Gastrocnemius medialis (tissue), 4 donors: Measurements from ENCODE around the gene TSEN2. TPM values are rescaled to one million over a fixed set of nuclear protein-coding genes. Genes with fewer than 3 reads are reported as not detected.

Experiments
- ATAC-seq, 2 donors: fragments of 150-250 bp; one replicate each; pipeline ENCODE4 v1.9.1; 2016
- DNase-seq, 2 donors: peaks; one replicate each; pipeline ENCODE4 v3.0.0-alpha.2; 2019
- H3K27ac ChIP-seq, 4 donors: fragments of 200-600 bp; sonication (generic); 1 replicate in 1 of 4; 2 replicates in 3 of 4; pipeline ENCODE4 v1.5.1; 2016 to 2018; ENCODE audit warnings: mild to moderate bottlenecking in 2 of 4, moderate library complexity in 1 of 4
- H3K27me3 ChIP-seq, 3 donors: fragments of 200-600 bp; sonication (generic) in 2 of 3; 1 replicate in 1 of 3; 2 replicates in 2 of 3; pipeline versions ENCODE4 v1.5.1 to v1.6.0; 2016 to 2019; ENCODE audit warnings: mild to moderate bottlenecking in 1 of 3, moderate library complexity in 1 of 3
- H3K36me3 ChIP-seq, 2 donors: fragments of 200-600 bp; sonication (generic) in 1 of 2; one replicate each; pipeline ENCODE4 v1.5.1; 2017 to 2018
- H3K4me1 ChIP-seq, 2 donors: fragments of 200-600 bp; sonication (generic) in 1 of 2; one replicate each; pipeline ENCODE4 v1.5.1; 2016 to 2017; ENCODE audit warnings: mild to moderate bottlenecking in 2 of 2
- H3K4me3 ChIP-seq, 4 donors: fragments of 200-600 bp; sonication (generic) in 3 of 4; 1 replicate in 1 of 4; 2 replicates in 3 of 4; pipeline ENCODE4 v1.5.1; 2016 to 2019; ENCODE audit warnings: mild to moderate bottlenecking in 2 of 4
- H3K9me3 ChIP-seq, 3 donors: fragments of 200-600 bp; sonication (generic) in 2 of 3; 1 replicate in 1 of 3; 2 replicates in 2 of 3; pipeline ENCODE4 v1.5.1; 2016 to 2019
- POLR2A ChIP-seq, 2 donors: fragments of 450-650 bp; IDR thresholded peaks; one replicate each; pipeline ENCODE4 v1.6.1; 2017; ENCODE audit warnings: antibody characterized with exemption in 2 of 2, mild to moderate bottlenecking in 2 of 2, moderate library complexity in 2 of 2
- in situ Hi-C, 4 donors: fragments of 200-750 bp; cut with MboI; loops; one replicate each; pipeline versions ENCODE4 v1.15.0 to v1.8.0; 2017; ENCODE audit warnings: low sequenced_read_pairs in 4 of 4
- intact Hi-C: fragments of 100-400 bp; cut with DNase I; formaldehyde crosslinking; loops from one replicate; pipeline ENCODE4 v1.15.1; 2023; ENCODE audit warnings: low total_unique reads
- total RNA-seq, 4 donors: library from RNA; depleted of rRNA; stranded (reverse); fragments of >200 nt; gene quantifications; one replicate each; pipeline versions ENCODE4 v1.1.0 to v1.2.3, GENCODE V29; 2016
- TF ChIP-seq, protein P1 (sequence below), 5 experiments: fragments of 450-650 bp in 3 of 5; fragments of 200-600 bp in 2 of 5; sonication (generic) in 2 of 5; IDR thresholded peaks in 4 of 5; conservative IDR thresholded peaks in 1 of 5; 1 replicate in 4 of 5; 2 replicates in 1 of 5; pipeline ENCODE4 v1.5.1; 2016 to 2019; ENCODE audit warnings: antibody characterized with exemption in 5 of 5, mild to moderate bottlenecking in 3 of 5, moderate library complexity in 3 of 5

Gene TSEN2
- total RNA-seq, 4 donors from 2014 or later = 10.7 to 19.5 (median 12.0) TPM

DNA sequence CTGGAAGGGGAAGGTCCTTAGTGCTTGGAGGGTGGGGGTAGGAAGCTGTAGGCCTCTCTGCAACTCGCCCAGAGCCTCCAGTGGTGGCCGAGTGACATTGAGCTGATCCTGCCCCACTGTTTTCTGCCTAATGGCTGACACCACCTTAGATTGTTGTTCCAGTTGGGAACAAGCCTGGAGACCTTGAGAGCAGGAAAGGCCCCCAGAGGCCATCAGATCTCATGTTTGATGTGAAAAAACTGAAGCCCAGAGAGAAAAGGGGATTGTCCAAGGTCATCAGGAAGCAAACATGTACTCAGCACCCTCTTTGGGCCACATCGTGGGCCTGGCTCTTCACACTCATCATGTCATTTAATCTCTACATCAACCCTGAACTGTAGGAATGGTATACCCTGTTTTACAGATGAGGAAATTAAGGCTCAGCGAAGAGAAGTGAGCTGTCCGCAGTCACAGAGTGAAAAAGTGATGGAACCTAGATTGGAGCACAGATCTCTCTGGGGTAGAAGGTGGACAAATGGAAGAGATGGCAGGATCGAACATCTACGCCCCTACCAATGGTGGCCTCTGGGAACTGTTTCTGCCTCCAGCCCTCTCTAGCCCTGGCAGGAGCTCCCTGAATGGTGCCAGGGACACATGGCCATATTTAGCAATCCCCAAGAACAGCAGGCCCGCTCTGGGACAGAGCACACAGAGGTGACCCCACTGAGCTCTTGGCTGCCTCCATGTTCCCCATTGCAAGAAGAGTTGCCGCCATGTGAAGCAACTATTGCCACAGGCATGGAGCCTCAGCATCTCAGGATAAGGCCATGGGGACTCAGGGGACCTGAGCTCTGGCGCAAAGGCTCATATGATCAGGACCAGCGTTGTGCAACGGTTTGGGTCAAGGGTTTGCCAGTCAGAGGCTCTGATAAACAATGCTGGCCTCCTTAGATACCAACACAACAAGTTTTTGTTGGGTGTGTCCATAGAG lies 31.6 kb upstream of the TSEN2 start:
- no peaks in the 10 kb centered on the region for H3K4me1 ChIP-seq
- no peaks in the 10 kb centered on the region for H3K27me3 ChIP-seq
- H3K36me3 ChIP-seq = no peaks in the 10 kb centered on the region
- H3K9me3 ChIP-seq = no peaks in the 10 kb centered on the region
- intact Hi-C loops (no loop called here), in situ Hi-C loops (no loop called here)
- DNase-seq = no peak
- no peak for TF ChIP-seq POLR2A (IDR thresholded peaks at IDR 0.05)
- TF ChIP-seq, protein P1, sequence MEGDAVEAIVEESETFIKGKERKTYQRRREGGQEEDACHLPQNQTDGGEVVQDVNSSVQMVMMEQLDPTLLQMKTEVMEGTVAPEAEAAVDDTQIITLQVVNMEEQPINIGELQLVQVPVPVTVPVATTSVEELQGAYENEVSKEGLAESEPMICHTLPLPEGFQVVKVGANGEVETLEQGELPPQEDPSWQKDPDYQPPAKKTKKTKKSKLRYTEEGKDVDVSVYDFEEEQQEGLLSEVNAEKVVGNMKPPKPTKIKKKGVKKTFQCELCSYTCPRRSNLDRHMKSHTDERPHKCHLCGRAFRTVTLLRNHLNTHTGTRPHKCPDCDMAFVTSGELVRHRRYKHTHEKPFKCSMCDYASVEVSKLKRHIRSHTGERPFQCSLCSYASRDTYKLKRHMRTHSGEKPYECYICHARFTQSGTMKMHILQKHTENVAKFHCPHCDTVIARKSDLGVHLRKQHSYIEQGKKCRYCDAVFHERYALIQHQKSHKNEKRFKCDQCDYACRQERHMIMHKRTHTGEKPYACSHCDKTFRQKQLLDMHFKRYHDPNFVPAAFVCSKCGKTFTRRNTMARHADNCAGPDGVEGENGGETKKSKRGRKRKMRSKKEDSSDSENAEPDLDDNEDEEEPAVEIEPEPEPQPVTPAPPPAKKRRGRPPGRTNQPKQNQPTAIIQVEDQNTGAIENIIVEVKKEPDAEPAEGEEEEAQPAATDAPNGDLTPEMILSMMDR (IDR thresholded peaks at IDR 0.05 in 4 of 5, conservative IDR thresholded peaks at IDR 0.05 in 1 of 5) = no peak
- no peak for ATAC-seq
- no peak overlapping the region for H3K27ac ChIP-seq
- H3K4me3 ChIP-seq = no peak overlapping the region

DNA sequence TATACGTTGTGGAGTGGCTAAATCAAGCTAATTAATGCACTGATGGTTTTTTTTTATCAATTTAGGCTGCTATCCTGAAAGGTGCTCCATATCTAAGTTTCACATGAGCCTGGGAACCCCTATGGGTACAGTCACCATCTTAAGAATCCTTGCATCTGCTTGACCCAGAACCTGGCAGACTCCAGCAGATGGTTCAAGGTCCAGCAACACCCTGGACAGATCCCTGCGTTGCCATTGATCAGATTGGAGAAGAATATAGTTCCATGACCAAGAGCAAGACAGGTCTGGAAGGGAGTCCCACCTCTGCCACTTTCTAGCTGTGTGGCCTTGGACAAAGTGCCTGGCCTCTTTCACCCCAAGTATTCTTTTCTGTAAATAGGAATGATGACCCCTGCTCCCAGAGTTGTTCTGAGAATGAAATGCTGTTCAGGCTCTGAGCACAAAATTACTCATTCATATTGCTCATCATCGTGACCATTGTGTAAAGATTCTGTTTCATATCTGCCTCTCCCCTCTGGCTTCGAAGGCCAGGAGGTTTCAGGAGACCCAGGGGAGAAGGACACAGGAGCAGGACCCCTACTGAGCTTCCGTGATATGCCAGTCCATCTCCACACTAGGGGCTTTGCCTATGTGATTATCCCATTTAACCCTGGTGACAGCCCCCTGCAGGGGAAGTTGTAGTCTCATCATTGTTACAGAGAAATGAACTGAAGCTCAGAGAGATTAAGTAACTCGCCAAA lies 30.0 kb upstream of the TSEN2 start:
- H3K9me3 ChIP-seq = no peaks in the 10 kb centered on the region
- in situ Hi-C loops = no loop called here

DNA sequence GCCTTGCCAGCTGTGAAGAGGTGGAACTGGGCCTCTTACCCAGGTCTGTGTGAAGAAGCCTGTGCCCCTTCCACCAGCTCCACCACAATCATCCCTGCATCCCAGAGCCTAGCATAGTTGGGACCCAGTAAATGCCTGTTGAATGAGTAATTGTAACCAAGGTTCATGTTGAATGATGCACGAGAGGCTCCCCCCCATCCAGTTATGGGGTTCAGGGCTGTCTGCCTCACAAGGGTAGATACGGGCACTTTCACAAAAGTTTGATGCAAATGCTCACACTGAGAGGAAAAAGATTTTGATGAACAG lies 29.5 kb upstream of the TSEN2 start:
- Histone ChIP-seq H3K36me3 (no peaks in the 10 kb centered on the region), H3K27me3 (no peaks in the 10 kb centered on the region), H3K27ac (no peak overlapping the region), H3K4me1 (no peaks in the 10 kb centered on the region), H3K9me3 (no peaks in the 10 kb centered on the region), H3K4me3 (no peak overlapping the region)
- intact Hi-C loops (no loop called here), in situ Hi-C loops (no loop called here)
- TF ChIP-seq, protein P1 (IDR thresholded peaks at IDR 0.05 in 4 of 5, conservative IDR thresholded peaks at IDR 0.05 in 1 of 5) = no peak
- no peak for TF ChIP-seq POLR2A (IDR thresholded peaks at IDR 0.05)
- ATAC-seq = no peak
- no peak for DNase-seq

More for the DNA sequence above, 30.0 kb upstream of the TSEN2 start:
- Histone ChIP-seq H3K4me3 (no peak overlapping the region), H3K27ac (no peak overlapping the region), H3K36me3 (no peaks in the 10 kb centered on the region), H3K4me1 (no peaks in the 10 kb centered on the region), H3K27me3 (no peaks in the 10 kb centered on the region)
- TF ChIP-seq, protein P1 (IDR thresholded peaks at IDR 0.05 in 4 of 5, conservative IDR thresholded peaks at IDR 0.05 in 1 of 5) = no peak
- TF ChIP-seq POLR2A (IDR thresholded peaks at IDR 0.05) = no peak
- DNase-seq = no peak
- intact Hi-C loops = no loop called here
- no peak for ATAC-seq

DNA sequence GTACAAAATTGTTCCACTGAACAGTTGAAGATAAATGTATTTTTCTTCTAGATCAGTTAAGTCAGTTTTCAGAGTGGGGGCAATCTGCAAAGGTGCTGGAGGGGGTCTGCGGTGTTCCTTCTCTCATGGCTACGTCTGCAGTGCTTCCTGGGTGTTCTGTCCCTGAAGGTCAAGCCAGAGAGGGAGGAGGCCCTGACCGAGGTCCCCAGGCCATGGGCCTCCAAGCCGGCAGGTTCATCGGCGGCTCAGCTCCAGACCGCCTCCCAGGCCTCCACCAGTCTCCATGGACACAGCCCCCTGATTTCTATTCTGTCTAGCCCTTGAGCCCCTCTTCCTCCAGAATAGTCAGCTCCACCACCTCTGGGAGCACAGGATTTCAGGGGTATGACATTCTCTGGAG lies 28.5 kb upstream of the TSEN2 start:
- H3K27ac ChIP-seq = no peak overlapping the region
- H3K36me3 ChIP-seq = no peaks in the 10 kb centered on the region
- in situ Hi-C loops = no loop called here
- no peak for TF ChIP-seq POLR2A (IDR thresholded peaks at IDR 0.05)
- TF ChIP-seq, protein P1 (IDR thresholded peaks at IDR 0.05 in 4 of 5, conservative IDR thresholded peaks at IDR 0.05 in 1 of 5) = no peak
- H3K4me1 ChIP-seq = no peaks in the 10 kb centered on the region
- DNase-seq (no peak), ATAC-seq (no peak)
- intact Hi-C loops = no loop called here
- no peak overlapping the region for H3K4me3 ChIP-seq
- no peaks in the 10 kb centered on the region for H3K27me3 ChIP-seq
- H3K9me3 ChIP-seq = no peaks in the 10 kb centered on the region
